ENCODE results near the gene NANOS2.
"Not testable (repeated sequence)": the region's sequence is repeated elsewhere in the genome, so short reads cannot be mapped to it uniquely, and the experiment has no call there.

The NANOS2 gene

DNA sequence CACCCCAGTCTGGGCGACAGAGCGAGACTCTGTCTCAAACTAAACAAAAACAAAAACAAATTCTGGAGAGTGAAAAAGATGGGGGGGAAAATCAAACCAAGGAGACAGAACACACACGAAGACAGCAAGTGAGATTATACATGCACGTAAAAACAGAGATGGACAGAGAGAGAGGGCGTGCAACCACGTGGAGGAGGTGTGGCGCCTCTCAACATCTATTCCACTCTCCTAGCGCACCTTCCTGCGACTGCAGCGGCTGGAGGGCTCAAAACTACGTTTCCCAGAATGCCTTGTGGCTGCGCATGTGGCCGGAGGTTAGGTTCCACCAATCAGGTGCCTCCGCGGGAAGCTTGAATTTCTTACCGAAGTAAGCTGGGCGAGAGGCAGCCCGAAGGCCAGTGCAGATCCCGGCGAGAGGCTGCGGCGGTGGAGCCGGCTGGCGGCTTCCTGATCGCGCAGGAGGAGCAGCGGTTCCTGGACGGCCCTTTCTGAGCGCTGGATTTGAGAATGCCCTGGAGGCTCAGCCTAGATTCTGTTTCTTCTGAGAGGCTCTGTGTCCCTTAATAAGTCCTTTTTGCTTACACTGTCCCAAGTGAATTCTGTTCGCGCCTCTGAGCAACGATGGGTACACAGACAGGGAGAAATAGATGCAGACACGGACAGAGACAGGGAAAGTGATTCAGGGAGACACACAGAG, 13.1 kb upstream of the NANOS2 start:
- peak; percentile 89 for DNase-seq (ENCODE audit: low read depth)

DNA sequence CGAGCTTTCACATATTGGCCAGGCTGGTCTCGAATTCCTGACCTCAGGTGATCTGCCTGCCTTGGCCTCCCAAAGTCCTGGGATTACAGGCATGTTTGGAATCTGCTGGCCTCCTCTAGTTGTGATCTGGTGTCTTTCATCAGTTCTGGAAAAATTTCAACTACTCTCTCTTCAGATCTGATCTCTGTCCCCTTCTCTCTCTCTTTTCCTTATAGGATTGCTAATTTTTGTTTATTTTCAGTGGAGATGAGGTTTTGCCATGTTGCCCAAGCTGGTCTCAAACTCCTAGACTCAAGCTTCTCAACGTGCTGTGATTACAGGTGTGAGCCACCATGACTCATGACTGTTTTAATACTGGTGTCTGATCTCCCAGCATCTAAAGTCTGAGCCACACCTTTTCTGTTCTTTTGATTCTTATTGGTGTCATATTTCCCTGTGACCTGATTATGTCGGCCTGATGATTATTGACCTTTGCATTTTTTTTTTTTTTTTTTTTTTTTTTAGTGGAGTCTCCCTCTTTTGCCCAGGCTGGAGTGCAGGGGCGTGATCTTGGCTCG, 10.4 kb upstream of the NANOS2 start:
- DNase-seq (ENCODE audit: low read depth) = no peak

DNA sequence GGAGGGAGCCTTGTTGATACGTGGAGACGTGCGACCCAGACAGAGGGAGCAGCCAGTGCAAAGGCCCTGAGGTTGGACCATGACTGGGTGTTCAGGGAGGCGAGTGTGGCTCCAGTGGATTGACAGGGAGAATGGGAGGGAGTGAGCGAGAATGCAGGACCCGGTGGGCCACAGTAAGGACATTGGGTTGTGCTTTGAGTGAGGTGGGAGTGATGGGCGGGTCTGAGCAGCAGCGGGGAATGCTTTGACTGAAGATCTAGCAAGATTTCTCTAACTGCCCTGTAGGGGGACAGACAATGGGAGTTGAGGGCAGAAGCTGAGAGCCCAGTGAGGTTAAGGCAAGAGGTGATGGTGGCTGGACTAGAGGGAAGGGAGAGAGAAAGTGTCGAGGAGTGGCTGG, 7.7 kb upstream of the NANOS2 start:
- peak; percentile 7 for DNase-seq (ENCODE audit: low read depth)

DNA sequence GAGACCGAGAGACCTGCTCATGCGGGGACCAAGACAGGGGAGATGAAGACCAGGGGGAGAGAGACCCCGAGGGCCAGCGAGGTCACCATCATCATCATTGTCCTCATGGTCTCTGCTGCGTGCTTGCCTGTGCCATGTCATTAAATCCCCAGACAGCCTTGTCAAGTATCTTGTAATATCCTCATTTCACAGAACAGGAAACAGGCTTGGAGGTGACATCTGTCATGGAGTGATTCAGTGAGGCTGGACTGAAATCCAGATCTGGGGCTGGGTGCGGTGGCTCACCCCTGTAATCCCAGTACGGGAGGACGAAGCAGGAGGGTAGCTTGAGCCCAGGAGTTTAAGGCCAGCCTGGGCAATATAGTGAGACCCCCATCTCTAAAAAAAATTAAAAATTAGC, 5.9 kb upstream of the NANOS2 start:
- DNase-seq (ENCODE audit: low read depth) = no peak

DNA sequence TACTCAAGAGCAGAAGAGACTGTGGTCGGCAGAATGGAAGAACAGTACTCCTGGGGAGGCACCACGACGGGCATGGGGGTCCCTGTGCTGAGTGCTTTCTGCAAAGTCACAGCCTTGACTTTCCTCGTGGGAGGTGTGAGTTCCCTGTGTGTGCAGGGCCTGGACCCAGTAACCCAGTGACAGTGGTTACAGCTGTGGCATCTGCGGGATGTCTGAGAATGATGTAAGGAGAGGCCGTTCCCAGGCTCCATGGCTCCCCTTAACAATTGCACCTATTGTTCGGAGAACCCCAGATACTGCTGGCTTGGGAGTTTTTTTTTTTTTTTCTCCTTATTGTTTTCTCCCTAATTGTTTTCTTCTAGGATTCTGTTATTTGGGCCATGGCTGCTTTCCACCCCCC, 5.1 kb upstream of the NANOS2 start:
- DNase-seq (ENCODE audit: low read depth) = no peak

DNA sequence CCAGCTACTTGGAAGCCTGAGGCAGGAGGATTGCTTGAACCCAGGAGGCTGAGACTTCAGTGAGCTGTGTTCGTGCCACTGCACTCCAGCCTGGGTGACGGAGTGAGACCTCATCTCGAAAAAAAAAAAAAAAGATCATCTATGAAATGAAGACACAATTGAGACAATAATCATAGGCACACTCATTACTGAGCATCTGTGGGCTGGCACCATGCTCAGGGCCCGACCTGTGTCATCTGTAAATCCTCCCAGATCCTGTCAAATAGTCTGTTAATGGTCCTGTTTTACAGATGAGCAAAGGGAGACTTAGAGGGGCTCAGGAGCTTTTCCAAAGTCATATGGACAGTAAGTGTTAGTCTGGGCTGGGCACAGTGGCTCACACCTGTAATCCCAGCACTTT, 4.1 kb upstream of the NANOS2 start:
- DNase-seq (ENCODE audit: low read depth) = no peak

DNA sequence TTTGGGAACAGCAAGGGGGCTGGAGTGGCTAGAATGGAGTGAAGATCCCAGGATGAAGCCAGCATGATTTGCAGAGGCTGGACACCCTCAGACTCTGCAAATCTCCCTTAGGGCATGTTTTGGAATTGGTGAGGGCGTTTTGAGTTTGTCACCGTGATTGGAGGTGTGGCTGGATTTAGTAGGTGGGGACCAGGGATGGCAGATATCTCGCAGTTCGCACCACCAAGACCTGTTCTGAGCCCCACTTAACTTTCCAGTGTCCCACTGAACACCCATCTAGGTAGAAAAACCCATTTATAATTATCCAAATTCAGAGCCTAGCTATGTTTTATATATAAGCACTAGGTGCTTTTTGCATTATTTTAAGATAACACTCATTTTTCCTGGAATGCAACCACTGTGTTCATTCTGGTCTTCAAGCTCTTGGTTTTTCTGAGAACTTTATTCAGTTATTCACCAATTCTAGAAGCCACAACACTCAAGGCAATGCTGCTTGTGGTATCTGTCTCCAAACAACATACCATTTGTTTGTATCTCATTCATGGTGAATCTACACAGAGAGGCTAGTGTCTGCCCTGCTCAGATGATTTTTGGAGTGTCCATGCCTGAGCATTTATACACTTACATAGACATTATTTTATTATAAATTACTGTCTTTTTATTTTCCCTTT, 3.0 kb upstream of the NANOS2 start:
- no peak for DNase-seq (ENCODE audit: low read depth)

DNA sequence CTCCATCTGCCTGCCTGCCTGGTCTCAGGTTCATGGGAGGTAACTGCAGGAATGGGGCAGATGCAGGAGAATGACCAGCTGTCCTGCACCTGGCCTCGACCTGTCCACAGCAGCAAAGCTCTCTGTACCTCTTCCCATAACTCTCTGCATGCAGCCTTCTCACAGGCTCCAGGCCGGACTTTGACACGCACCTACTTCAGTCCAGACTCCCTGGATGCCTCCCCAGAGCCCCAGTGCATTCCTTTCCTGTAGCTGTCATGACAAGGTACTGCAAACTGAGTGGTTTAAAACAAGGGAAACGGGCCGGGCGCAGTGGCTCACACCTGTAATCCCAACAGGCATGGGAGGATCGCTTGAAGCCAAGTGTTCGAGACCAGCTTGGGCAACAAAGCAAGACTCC, 3.3 kb downstream of the NANOS2 start:
- DNase-seq (ENCODE audit: low read depth) = no peak

DNA sequence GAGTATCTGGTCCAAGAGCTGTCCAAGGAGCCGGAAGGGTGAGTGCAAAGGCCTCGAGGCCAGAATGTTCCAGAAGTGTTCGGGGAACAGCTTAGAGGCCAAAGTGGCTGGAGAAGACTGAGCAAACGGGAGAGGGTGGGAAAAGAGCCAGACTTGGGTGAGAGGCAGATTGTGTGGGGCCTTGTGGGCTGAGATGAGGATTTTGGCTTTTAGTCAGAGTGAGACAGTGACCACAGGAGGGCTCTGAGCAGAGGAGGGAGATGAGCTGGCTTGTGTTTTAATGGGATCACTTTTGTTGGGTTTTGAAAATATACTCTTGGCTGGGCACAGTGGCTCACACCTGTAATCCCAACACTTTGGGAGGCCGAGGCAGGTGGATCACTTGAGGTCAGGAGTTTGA, 5.6 kb downstream of the NANOS2 start:
- peak; percentile 33 for DNase-seq (ENCODE audit: low read depth)

DNA sequence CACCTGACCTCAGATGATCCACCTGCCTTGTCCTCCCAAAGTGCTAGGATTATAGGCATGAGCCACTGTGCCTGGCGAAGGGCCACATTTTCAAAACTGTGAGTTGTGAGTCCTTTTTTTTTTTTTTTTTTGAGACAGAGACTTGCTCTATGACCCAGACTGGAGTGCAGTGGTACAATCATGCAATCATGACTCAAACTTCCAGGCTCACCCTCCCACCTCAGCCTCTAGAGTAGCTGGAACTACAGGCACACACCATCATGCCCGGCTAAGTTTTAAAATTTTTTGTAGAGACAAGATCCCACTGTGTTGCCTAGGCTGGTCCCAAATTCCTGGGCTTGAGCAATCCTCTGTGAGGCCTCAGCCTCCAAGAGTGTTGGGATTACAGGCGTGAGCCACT, 8.4 kb downstream of the NANOS2 start:
- DNase-seq (ENCODE audit: low read depth) = peak; percentile 46

DNA sequence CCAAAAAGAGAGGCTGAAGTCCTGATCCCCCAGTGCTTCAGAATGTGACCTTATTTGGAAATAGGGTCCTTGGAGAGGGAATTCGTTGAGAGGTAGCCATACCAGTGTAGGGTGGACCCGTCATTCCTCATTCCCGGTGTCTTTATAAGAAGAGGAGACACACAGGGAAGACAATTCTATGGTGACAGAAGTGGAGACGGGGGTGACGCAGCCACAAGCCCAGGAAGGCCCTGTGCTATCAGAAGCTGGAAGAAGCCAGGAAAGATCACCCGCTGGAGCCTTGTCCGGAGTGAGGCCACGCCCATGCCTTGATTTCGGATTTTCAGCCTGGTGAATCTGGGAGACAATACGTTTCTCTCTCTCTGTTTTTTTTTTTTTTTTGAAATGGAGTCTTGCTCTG, 9.6 kb downstream of the NANOS2 start:
- no peak for DNase-seq (ENCODE audit: low read depth)

DNA sequence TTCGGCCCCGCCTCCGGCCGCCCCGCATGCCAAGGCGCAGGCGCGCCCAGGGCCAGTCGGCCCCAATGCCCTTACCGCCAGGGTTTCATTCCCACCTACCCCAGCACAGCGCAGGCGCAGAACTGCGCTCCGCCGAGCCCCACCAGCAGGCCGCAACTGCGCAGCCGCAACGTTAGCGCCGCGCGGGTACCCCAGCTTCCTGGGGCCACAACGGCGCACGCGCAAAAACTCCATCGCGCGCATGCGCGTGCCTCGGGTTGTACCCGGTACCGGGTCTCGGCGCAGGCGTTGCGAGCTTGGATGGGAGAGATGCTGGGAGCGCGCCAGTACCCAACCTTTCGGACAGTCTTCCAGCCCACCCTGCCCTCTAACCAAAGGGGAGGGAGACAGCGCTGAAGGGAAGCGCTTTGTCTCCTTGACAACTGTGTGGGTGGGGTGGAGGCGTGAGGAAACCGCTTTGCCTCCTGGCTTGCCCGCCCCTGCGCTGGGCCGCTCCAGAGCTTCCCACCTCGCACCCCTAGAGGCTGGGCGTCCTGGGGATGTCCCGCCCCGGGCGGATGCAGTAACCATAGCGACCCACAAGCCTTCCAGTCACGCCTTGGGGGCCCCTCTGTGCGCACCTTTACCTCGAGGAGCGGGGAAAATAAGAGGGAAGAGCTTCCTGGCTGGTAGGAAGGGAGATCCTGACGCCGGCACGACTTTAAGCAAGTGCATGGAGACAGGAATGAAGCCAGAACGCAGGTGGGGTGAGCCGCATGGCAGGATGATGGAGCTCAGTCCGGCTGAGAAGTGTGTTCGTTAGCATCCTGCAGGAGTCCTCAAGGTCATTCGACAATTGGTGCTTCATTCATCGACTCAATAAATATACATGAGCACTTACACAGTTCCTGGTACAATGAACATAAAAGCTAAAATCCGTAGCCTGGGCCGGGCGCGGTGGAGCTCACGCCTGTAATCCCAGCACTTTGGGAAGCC, 11.6 kb downstream of the NANOS2 start:
- DNase-seq (ENCODE audit: low read depth) = peak; percentile 97

DNA sequence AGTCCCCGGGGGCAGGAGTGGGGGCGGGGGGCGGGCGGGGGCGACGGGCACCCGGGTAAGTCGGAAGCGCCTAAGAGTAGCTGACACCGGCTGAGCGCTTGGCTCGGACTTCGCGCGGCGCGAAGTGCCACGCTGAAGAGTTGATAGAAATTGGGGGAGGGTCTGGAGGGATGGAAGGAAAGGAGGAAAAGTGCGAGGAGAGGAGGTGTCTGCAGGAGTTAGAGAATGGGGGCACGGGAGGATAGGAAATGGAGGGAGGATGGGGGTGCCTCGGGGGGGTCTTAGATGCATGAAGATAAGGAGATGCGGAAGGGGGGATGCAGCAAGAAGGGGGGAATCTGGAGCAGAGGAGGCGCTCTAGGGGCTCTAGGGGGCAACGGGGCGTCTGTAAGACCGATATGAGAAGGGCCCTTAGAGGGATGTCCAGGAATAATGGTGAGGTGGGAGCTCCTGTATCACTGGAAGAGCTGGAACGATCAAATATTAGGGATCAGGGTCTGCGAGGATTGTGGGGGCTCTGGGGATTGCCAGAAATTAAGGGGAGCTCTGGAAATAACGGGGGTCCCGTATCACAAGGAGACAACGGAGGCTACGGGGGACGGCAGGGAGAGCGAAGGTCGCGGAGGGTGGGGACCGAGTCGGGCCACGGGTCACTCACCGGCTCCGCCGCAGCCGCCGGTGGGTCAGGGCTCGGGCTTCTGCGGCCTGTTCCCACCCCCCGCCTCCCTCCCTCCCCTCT, 12.5 kb downstream of the NANOS2 start, which contains the start of gene MYPOP:
Gene MYPOP (minus strand): TSS at position 702 of the 739 bp plus-strand sequence. CDS start 840 bp downstream, outside the sequence.
- no peak for DNase-seq (ENCODE audit: low read depth)

DNA sequence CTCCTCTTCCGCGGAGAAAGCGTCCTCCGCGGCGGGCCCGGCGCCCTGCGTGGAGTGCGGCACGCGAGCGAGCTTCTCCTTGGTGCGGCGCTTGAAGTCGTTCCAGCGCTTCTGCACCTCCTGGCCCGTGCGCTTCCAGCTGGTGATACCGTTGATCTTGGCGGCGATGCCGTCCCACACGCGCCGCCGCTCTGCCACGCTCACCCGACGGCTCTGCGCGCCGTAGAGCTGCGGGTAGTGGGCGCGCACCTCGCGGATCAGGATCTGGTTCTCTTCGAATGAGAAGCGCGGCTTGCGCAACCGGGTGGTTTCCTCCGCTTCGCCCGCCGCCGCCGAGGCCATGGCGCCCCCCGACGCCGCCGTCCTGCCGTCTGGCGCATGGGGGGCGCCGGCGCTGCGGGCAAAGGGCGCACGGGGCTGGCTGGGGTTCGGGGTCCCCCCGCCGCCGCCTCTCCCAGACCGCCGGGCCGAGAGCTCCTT, 13.1 kb downstream of the NANOS2 start:
- peak; percentile 40 for DNase-seq (ENCODE audit: low read depth)

DNA sequence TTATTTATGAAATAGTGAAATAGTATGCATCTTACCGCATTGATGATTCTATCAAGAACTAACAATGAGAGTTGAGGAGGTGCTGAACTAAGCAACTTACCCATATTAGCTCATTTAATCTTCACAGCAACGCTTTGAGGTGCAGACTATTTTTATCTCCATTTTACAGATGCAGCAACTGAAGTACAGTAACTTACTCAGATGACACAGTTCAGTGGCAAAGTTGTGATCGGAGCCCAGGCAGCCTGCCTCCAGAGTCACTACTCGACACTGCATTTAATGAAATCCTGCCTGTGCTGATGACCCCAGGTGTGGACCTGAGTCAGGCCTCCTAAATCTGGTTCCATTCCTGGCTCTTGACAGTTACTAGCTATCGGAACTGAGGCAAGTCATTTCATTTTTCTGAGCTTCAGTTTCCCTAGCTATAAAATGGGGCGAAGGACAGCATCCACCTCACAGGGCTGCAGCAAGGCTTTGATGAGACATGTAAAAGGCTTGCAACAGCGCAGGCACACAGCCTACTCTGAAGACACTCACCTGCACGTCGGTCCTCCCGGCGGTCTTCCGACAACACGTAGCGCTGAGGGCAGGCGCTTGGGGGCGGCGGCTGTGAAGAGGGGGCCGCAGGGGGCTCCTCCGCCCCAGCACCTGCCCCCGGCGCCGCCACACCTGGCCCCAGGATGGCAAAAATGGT, 13.7 kb downstream of the NANOS2 start:
- no peak for DNase-seq (ENCODE audit: low read depth)

DNA sequence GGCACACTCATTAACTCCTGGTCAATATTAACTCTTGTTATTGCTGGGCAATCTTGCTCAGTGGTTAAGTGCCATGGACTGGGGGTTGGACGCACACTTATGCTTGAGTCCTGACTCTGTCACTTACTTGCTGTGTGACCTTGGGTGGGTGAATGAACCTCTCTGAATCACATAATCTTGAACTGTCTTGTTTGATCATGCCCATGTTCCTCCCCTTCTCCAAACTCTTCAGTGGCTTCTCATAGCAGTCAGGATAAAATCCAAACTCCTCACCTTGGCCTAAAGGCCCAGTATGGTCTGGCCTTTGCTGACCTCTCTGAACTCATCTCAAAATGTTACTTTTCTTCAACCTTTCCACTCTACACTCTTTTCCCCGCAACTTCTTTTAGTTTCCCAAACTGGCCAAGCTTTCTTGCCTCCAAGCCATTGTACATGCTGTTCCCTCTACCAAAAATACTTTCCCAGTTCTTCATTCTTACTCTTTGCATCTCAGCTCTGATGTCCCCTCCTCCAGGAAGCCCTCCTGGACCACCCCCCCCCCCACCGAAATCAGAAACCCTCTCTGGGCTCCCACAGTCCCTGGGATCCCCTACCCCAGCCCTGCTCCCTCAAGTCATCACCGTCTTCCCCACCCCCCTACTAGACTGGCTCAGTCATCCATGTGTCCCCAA, 14.5 kb downstream of the NANOS2 start:
- no peak for DNase-seq (ENCODE audit: low read depth)

DNA sequence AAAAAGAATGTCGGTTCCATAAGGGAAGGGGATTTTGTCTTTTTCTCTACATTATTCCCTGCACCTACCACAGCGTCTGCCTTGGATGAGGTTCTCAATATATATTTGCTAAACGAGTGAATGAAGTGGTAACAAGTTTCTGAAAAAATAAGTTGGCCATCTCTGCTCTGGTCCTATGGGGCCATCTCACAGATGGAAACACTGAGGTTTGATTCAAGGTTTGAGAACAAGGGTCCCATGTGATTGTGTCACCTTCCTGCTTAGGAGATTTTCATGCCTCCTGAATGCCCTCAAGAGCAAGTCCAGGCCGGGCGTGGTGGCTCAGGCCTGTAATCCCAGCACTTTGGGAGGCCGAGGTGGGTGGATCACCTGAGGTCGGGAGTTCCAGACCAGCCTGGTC, 15.3 kb downstream of the NANOS2 start:
- DNase-seq (ENCODE audit: low read depth) = no peak

DNA sequence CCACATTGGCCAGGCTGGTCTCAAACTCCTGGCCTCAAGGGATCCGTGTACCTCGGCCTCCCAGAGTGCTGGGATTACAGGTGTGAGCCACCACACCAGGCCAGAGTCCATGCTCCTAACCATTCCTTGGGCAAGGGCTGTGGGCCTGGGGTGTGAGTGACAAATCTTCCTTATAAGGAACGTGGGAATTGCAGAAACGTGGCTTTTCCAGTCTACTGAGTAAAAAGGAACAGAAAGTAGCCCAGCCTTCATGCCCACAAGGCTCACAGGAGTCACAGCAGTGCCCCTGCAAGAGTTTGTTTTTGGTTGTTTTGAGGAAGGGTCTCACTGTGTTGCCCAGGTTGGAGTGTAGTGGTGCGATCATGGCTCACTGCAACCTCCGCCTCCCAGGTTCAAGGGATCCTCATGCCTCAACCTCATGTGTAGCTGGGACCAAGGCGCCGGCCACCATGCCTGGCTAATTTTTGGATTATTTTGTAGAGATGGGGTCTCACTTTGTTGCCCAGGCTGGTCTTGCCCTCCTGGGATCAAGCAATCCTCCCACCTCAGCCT, 17.2 kb downstream of the NANOS2 start:
- DNase-seq (ENCODE audit: low read depth) = no peak

DNA sequence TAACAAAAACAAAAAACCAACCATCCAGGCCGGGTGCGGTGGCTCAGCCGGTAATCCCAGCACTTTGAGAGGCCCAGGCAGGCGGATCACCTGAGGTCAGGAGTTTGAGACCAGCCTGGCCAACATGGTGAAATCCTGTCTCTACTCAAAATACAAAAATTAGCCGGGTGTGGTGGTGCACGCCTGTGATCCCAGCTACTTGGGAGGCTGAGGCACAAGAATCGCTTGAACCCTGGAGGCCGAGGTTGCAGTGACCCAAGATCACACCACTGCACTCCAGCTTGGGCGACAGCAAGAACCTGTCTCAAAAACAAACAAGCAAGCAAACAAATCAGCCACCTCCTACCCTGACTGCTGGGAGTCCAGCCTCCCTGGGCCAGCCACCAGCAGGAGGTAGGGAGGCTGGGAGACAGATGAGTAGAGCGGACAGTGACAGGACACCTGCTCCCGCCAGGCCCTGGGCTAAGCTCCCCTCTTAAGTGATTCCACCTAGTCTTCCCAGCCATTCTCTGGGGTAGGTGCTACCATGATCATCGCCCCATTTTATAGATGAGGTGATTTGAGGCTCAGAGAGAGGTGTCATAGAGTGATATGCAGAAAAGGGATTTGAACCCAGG, 18.5 kb downstream of the NANOS2 start:
- not testable (repeated sequence) for DNase-seq (ENCODE audit: low read depth)

Data from EH (cell line).